ENCODE data around the gene RNU5D-1.
"Not testable (repeated sequence)": the region's sequence is repeated elsewhere in the genome, so short reads cannot be mapped to it uniquely, and the experiment has no call there.

Gene RNU5D-1

DNA sequence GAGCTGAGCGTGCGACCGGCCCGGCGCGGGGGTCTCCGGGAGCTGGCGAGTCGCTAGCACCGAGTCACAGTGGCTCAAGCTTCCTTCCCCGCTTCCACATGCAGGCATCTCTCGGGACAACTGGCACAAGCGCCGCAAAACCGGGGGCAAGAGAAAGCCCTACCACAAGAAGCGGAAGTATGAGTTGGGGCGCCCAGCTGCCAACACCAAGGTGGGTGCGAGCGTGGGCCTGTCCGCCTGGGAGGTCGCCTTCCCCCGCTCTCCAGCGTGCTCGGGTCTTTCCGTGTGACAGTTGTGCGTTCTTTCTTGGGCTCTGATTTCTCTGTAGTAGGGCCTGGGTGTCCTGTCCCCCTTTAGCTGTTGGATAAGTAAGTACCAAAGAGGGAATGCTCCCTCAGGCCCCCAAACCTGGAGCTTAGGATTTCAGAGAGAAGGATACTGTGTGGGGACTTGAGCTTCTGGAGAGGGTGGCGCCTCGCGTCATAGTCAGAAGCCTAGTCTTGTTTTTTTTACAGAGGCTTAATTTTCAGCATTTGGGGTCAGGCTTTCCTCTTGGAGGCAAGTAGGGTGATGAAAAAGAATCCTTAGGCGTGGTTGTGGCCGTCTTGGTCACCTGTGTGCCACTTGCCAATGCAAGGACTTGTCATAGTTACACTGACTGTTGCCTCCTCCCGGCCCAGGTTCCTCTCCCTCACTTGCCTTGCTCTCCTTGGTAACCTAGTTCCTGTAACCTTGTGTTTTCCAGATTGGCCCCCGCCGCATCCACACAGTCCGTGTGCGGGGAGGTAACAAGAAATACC lies 45.2 kb upstream of the RNU5D-1 start:
- TF ChIP-seq CTCF (IDR thresholded peaks at IDR 0.05; ENCODE audit: borderline replicate concordance, insufficient read depth, low read depth, low read length), result no peak
- peak overlapping the region; percentile 98 for H3K4me3 ChIP-seq (ENCODE audit: low read depth, low read length)

DNA sequence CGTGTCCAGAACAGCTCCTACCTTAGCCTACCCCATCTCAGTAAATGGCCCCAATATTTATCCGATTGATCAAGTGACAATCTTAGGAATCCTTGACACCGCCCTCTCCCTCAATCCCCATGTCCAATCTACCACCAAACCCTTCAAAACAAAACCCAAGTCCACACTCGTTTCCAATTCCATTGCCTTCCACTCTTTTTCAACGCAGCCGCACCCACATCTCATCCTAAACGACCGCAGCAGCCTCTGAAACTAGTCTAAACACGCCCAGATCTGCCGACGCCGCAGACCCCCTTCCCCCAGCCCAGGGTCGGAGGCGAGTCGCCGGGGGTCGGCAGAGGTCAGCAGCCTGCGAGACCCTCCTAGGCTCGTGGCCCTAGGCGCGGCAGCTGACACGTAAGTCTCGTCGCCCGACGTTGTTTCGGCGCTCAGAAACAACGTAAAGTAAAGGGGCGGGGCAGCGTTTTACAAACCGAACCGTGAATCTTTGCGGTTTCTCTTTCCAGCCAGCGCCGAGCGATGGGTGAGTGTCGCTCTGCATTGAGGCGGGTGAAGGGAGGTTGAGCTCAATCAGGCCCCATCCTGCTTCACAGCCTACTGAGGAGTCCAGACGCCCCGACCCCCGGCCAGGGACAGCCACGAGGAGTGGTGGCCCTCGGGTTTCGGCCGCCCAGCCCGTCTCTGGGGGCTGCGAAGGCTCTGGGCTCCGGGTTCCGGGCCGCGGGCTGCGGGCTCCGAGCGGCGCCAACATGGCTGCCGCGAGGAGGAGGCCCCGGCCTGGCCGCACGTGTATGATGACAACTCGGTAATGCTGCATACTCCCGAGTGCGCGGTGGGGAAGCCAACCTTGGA lies 44.3 kb upstream of the RNU5D-1 start, which contains the start of gene RPS8:
Gene RPS8, plus strand, starts transcription at position 463 of the 852 bp plus-strand sequence. Its CDS starts 57 bp downstream, at position 520.
- no peak for TF ChIP-seq CTCF (IDR thresholded peaks at IDR 0.05; ENCODE audit: borderline replicate concordance, insufficient read depth, low read depth, low read length)
- peak within 1 kb of the TSS; percentile 98 for H3K4me3 ChIP-seq (ENCODE audit: low read depth, low read length)

DNA sequence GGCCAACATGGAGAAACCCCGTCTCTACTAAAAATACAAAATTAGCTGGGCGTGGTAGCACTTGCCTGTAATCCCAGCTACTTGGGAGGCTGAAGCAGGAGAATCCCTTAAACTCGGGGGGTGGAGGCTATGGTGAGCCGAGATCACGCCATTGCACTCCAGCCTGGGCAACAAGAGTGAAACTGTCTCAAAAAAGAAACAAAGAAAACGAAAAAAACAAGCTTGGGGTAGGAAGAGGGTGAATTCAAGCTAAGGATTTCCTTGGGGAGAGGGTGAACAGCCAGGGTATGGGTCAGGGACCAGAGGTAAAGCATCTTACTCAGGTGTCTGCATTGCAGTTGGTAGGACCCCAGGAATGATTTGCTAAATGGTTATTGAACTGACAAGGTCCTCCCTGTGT lies 35.5 kb upstream of the RNU5D-1 start:
- not testable (repeated sequence) for H3K4me3 ChIP-seq (ENCODE audit: low read depth, low read length)

GRCh38 chr1:44760876-44761275 lies 29.9 kb upstream of the RNU5D-1 start:
- H3K4me3 ChIP-seq (ENCODE audit: low read depth, low read length), result no peak overlapping the region
- TF ChIP-seq CTCF (IDR thresholded peaks at IDR 0.05; ENCODE audit: borderline replicate concordance, insufficient read depth, low read depth, low read length), result no peak

GRCh38 chr1:44759077-44759476 lies 28.1 kb upstream of the RNU5D-1 start:
- no peak for TF ChIP-seq CTCF (IDR thresholded peaks at IDR 0.05; ENCODE audit: borderline replicate concordance, insufficient read depth, low read depth, low read length)
- H3K4me3 ChIP-seq (ENCODE audit: low read depth, low read length), result no peak overlapping the region

DNA sequence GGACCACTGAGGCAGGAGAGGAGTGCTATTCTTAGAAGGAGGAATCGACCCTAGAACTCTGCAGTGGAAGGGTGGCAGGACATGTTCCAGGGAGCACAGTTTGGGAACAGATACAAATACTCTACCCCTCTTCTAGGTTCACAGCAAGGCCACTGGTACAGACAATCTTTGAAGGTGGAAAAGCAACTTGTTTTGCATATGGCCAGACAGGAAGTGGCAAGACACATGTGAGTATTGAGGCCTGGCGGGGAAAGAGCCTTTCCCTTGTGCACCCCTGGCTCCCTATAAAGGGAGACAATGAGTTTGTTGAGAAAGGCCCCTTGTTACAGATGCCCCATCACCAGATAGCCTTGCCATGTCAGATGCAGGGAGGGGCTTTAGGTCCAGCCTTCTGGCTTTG lies 26.4 kb upstream of the RNU5D-1 start:
- TF ChIP-seq CTCF (IDR thresholded peaks at IDR 0.05; ENCODE audit: borderline replicate concordance, insufficient read depth, low read depth, low read length), result no peak

DNA sequence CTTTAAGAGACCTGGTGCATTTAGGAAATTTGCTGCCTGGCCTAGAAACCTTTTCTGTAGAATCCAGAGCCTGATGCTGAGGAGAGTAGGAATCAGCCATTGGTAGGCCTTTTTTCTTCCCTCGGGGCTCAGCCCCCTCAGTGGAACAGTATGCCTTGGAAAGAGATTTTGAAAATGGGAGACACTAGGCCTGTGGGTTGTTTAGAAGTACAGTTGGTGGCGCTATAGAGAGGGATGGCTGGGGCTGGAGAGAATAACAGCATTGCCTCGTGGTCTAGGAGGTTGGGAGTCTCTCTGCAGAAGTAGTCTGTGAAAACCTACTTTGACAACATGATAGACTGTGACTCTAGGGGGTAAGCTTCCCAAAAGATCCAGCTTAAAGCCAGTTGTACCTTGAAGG lies 16.9 kb upstream of the RNU5D-1 start:
- no peak for TF ChIP-seq CTCF (IDR thresholded peaks at IDR 0.05; ENCODE audit: borderline replicate concordance, insufficient read depth, low read depth, low read length)
- no peak overlapping the region for H3K4me3 ChIP-seq (ENCODE audit: low read depth, low read length)

More for the DNA sequence above, 26.4 kb upstream of the RNU5D-1 start:
- no peak overlapping the region for H3K4me3 ChIP-seq (ENCODE audit: low read depth, low read length)
